GM18858 (cell line): ENCODE data around the gene KIF26B.

Source experiments
- ATAC-seq: cut with Tn5 transposase; IDR thresholded peaks from one replicate; pipeline ENCODE4 v1.9.1; 2021; ENCODE audit not compliant: unreplicated experiment

The KIF26B gene

DNA sequence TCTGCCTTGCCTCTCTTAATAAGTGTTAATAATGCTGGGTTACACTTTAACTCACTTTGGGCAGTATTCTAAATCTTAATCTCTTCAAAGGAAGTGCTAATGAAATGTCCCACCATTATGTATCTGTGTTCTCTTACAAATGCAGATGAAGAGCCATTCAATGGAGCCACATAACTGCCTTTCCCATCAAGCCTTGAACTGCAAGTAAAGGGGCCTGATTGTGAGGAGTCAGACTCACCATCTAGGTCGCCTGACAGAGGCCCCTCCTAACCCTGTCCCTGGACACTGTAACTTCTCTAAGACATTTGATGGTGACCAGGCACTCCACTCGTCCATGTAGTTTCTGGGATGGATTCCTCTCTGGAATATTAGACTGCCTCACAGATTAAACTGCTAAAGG is 329.4 kb downstream of the KIF26B start:
- ATAC-seq = no peak

DNA sequence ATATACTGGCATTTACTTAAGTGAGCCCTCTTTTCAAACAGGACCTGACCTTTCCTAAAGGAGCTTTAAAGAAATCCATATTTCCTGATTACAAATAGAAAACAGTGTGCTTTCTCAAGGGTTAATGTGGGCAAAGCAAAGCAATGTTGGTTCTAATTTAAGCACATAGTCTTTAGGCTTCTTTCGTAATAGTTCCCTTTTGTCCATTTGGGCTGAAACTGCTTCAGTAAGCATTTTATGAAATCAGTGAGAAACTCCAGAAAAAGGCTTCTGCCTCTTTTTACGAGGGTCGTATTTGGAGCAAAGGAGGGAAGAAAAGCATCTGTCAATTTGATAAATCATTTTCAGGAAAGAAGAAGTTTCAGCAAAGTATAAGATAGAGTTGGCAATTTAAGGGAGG is 331.2 kb downstream of the KIF26B start:
- ATAC-seq = no peak

DNA sequence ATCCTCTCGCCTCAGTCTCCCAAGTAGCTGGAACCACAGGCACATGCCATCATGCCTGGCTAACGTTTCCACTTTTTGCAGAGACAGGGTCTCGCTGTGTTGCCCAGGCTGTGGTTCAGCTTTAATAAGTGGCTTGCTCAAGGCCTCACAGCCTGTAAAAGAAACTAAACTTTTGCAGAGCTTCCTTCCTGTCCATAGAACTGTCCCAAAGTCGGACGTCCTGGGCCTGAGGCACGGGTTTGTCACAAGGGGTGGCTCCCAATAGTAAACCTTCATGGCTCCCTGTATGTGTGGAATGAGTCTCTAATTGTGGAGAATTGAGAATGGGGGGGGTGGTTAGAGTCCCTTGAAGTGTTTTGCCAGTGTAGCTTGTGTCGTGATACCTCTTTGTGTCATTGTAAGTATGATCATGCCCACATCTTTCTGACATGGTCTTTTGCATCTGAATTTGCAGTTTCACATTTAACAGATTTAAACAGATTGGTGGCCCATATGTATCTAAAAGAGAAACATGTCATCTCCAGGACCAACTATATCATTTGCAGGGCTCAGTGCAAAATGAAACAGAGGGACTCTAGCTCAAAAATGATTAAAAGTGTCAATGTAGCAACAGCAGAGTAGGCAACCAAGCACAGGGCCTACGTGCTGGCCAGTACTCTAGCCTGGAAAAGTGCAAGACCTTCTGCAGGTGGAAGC is 332.1 kb downstream of the KIF26B start:
- ATAC-seq = no peak

DNA sequence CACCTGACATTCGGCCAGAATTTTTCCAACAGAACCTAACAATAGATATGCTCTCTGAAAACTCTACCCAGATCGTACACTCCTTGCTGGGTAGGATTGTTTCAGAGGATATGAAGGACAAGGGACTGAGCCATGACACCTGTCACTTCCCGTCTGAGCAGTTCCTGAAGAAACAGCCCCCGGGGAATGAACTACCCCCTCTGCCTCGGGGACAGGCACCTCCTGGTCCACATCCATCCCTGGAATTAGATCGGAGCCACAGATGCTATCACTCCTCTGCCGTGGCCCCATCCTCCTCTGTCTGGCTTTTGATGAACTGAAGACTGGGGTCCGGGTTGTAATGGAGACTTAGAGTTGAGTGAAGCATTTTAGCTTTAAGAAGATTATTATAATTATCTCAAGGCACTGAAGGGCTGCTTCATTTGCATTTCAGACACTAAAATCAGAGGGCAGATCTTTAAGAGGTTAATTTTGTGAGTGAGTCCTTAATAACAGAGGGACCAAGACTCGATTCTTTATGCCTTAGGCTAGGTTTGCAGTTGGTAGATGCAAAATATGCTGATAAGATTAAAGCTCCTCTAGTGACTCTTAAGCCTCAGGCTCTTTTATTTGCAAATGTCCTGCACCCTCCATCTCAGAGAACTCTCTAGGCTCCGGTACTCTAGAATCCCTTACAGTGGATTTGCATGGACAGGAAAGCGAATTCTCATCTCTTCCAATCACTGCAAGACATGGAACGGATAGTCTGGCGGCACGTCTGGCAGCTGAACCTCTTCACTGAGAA is 333.8 kb downstream of the KIF26B start:
- no peak for ATAC-seq

DNA sequence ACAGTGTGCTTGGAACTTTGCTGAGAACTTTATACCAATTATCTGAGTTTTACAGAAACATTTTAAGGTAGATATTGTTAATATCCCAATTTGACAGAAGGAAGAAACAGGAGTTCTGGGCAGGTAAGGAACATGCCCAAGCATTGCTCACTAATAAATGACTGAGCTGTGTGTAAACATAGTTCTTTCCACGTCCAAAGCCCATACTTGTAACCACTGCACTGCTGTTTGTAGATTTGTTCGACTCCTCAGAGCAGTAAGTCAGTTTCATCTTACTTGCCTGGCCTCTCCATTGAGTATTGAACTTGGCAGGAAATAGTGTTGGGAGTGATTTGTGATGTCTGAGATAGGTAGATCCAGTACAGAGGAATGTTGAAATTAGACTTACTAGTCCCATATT is 335.1 kb downstream of the KIF26B start:
- ATAC-seq = no peak

DNA sequence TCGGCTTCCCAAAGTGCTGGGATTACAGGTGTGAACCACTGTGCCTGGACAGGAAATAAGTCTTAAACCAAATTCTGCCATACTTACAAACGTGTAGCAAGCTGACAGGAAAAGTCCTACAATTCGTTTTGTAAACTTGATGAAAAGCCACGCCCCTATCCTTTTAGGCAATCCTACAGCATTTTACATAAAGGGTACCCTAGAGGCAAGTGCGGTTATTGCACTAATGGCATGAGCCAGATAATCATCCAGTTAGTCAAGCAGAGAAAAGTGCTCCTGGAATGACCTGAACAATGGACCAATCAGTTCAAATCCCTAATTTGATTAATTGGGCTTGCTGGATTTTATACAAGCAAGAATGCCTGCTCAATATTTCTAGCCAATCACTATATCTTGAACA is 338.2 kb downstream of the KIF26B start:
- ATAC-seq = no peak

DNA sequence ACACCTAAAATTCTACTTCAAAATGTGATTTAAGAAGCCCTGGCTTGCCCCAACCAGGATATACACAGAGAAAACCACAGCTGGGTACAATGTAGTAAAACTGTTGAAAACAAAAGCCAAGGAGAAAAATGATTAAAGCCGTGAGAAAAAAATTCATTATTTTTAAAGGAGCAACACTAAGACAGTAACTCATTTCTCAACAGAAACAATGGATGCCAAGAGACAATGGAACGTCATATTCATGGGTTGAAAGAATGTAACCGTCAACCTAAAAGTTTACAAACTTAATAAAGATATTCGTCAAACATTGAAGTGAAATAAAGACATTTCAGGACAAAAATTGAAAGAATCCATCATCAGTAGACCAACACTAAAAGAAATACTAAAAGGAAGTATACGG is 340.9 kb downstream of the KIF26B start:
- ATAC-seq = no peak

DNA sequence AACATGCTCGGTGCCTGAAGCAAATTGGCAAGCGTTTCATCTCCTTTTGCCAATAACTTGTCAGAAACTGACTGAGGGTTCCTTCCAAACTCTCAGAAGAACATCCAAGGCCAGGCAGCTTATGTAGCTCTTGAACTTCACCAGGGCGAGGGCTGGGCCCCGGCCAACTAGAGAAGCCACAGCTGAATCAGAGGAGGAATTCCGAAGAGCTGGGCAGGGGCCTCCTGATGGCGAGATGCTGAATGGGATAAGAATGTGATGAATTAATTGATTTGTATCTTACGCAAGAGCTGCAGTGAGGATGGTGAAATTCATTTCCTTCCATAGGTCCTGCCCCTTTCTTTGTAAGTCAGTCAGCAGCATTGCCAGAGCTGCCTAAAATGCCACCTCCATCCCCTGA is 345.8 kb downstream of the KIF26B start:
- no peak for ATAC-seq

DNA sequence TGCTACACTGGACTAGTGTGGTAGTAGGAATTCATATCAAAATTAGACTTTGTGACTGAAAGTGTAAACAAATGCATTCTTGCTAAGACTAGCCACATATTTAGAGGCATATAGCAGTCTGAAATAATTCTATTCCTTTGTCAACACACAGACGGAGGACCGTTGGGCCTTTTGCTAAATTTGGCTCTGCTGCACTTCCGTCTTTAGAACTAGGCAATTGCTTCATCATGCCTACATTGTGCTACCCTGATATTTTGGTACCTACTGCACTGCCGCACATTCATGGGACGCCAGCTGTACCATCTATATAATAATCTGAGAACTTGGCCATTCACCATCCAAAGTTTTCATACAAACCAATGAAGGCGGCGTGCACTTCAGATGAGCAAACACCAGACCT is 346.8 kb downstream of the KIF26B start:
- ATAC-seq = no peak

DNA sequence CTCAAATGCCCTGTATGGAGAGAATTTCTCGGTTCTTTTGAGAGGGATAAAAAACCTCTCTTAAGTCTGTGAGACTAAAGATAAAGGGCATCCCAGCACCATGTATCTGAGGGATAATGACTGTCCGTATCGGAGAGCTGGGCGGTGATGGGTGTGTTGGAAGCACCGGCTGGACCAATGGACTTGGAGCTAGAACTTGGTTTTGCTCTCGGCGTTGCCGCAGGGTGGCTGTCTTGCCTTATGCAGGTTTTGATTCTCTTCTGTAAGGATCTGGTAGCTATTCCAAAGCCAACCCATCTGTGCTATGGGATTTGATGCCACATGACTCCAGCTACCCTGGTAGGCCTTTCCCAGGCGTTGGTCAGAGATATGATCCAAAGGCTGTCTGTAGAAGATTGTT is 348.8 kb downstream of the KIF26B start:
- ATAC-seq = no peak

DNA sequence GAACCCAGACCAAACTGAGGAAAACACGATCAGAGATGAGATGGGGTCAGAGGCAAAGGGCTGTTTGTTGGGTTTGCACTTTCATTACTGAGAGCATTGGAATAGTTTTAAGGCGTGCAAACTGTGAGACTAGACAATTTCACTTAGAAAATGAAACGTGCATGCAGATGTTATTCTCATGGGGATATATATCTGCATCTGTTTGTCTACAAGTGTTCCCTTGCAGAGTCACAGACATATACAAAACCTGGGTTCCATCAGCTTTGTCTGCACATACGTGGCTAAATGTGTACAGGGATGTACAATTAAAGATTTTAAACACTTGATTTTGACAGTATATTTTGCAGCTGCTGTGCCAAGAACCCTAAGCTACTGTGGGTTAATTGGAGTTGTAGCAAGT is 355.4 kb downstream of the KIF26B start:
- ATAC-seq = no peak

DNA sequence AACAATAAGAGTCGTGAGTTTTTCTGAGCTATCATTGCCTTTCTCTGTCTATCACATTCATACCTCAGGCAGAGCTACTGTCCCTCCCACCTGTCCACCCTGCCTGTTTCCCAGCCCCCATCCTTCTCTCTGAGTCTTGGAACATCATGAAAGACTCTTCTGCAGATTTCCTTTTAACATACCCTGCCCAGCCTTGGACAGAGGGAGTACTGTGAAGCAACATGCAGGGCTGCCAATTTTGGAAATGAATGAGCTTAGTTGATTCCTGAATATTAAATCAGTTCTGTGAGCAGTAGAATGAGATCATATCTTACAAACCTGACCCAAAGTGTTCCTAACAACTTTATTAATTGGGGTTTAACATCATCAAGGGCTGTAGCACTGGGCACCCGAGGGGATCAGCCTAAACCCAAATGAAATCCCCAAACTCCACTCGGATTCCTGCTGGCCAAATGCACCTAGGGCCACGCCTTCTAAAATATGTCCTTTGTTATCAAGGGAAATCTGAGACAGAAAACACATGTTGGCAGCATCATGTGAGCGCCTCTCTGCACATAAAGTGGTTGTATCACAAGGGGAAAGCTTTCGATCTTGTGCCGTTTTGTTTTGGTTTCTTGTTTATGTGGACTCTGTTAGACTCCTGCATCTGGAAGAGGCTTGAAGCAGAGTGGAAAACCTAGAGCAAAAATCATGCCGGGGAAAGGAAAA is 357.6 kb downstream of the KIF26B start:
- ATAC-seq = no peak

DNA sequence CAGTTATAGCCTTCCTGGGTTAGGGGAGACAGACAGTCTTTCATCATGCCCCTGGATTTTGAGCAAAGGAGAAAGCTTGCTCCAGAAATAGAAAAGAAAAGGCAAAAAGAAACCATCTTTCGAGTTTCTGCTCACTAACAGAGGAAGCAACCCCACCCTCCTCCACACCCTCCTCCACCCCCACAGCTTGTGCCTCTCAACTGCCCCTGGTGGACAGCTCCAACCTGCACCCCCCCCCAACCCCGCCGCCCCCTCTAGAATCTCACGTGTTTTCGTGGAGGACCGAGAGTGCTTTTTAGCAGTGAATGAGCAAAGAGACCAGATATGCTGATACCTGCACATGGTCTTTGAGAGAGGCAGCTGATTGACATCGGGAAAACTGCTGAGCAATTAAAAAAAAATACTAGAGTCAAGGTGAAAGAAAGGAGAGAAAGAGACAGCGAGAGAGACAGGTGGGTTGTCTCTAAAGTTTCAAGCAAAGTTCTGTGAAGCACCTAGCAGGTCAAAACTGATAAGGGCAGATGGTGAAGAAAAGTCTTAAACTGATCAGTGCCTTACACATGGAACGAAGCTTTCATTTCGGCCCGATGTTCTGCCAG is 358.3 kb downstream of the KIF26B start:
- ATAC-seq = no peak

DNA sequence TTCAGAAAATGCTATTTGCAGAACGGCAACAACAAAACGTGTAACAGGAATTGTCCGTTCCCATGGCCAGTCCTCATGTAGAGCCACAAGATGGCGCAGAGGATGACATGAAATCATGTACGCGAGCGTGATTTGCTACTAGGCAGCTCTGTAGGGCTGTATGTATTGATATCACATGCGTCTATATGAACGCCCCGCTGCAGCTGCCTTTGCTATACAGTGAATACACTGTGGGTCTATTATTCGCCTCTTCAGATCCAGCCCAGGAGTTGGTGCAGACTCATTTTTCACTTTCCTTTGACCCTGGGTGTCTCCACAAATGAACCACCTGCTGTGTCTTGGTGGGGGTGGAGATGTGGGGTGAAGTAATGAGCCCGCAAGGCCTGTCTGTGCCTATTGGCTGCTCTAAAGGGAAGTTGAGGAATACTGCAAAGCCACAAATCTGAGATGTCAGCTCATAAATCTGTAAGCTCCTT is 361.5 kb downstream of the KIF26B start:
- ATAC-seq = no peak

DNA sequence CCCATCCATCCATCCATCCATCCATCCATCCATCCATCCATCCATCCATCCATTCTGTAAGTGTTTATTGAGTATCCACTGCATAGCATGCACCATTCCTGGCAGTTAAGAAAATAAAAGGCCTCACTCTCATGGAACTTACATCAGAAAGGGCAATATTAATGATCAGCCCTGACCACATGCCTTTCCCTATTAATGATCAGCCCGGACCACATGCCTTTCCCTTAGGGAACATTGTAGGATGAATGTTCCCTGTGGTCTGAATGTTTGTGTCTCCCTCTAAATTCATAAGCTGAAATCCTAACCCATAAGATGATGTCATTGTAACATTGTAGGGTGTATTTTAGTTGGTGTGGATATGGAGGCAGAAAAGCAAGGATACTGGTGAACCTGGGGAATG is 365.8 kb downstream of the KIF26B start:
- no peak for ATAC-seq

DNA sequence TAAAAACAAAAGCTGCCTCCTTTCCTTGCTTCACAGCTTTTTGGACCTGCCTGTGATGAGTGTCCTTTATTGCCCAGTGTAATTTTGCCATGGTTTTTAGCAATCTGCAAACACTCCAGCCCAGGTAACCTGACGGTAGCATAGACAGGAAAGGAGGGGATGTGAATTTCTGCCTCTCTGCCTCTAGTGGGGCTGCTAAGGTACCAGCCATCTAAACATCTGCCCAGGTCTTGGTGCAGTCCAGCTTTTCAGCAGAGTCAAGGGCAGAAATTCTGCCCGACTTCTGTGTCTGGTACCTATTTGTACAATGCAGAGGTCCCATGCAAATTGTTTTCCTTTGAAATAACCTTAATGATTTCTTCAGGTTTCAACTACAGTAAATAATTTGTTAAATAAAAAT is 371.4 kb downstream of the KIF26B start:
- ATAC-seq = no peak

DNA sequence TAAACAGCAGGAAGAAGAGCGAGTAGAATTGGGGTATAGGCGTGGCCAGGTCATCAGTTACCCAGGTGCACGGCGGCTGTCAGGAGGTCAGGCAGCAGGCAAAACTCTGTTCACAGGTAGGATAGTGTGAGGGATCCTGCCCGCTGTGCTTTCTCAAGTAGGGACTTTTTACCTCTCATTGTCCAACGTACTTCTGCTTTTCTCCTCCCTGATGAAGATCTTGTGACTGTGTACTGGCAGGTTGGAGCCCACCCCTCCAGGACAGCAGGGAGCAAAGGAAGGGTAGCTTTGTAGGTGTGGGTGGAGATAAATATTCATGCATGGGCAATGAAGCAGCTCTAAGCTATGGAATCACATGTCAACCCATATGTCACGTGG is 373.5 kb downstream of the KIF26B start:
- ATAC-seq = no peak

DNA sequence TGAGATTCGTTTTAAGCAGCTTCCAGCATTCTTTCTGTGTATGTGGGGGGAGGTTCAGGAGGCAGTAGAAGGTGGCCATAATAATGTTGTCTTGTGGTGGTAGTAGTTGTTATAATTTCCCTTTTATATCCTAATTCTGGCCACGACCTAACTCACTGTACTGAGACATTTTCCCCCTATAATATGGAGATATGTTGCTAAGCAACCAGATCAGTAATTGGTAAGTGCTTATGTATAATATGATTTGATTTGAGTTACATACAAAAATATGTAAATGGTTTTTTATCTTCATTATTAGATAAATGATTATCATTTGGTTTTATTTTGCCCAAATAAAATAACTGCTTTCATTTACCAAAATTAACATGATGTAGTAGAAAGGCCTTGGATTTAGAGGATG is 376.2 kb downstream of the KIF26B start:
- ATAC-seq = no peak

DNA sequence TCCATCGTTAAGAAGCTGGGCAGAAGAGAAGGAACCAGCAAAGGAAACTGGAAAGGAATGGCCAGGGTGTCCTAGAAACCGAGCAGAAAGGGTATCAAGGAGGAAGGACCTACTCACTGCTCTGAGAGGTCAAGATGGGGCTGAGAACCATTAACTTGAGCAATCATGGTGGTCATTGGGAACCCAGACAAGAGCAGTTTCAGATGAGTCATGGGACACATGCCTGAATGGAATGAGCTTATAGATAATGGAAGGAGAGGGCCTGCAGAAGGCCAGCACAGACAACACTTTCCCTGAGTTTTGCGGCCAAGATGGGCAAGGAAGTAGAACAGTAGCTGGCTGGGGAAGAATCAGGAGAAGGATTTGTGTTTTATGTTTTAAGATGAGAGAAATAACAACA is 383.2 kb downstream of the KIF26B start:
- ATAC-seq = no peak

DNA sequence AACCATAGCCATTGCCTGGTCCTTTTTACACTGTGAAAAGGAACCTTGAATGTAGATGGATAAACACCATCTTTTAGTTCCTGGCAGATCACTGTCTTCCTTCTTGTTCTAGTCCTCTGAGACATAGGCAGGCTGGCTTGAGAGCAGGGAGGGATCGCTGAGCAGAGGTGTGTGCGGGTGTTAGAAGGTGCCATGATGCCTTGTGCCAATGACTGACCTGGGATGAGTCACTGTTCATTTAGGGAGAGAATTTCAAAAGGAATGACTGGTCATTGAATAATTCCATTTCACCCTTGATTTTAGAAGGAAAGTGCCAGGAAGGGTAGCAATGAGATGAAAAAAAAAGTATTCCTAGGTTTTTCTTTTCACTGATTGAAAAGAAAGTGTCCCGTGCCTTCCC is 383.9 kb downstream of the KIF26B start:
- no peak for ATAC-seq

DNA sequence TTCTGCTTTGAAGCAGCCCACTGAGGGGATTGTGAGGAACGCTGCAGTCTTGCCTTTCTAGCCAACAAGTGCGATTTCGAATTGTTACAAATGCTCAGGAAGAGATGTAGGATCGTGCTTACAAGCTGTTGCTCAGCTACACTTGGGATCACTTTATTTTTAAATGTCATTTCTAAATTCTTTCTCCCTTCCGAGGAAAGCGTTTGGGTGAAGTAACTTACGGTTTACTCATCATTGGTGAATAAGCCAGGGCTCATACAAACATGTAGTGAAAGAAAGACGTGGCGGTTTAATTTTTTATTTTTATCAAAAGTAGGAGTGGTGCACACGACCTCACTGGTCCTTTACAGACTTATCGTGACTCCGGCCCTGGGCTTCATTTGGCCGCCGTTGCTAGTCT is 386.6 kb downstream of the KIF26B start:
- ATAC-seq = no peak

DNA sequence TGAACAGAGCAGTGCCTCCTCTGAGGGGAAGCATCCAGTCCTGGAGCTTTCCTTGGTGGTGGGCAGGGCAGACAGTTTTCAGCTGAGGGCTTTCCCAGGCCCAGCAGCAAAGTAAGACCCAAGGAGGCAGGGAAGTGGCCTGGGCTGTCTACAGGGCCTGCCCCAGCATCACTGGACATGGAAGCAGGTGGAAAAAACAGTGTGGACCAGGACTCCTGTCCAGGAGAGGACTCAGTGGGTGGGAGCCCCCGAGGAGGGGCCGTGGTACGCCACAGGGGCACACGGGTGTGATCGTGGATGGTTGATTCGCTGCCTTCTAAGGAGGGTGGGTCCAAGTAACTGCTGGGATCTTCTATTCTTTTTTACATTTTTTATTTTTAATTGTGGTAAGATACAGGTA is 387.6 kb downstream of the KIF26B start:
- no peak for ATAC-seq
